Adrenal gland (tissue), 5 donors: ENCODE data around the gene TNFRSF19.

Experiments
- POLR2A ChIP-seq, 2 donors: fragments of 450-650 bp; IDR thresholded peaks; one replicate each; pipeline ENCODE4 v1.6.1; 2017; ENCODE audit warnings: antibody characterized with exemption in 2 of 2, mild to moderate bottlenecking in 2 of 2, moderate library complexity in 1 of 2
- TF ChIP-seq, protein P1 (sequence below), 6 experiments: fragments of 450-650 bp in 4 of 6; fragments of 200-600 bp in 2 of 6; sonication (generic) in 1 of 6; IDR thresholded peaks; 1 replicate in 5 of 6; 2 replicates in 1 of 6; pipeline versions ENCODE4 v1.5.1 to v1.8.0; 2016 to 2021; ENCODE audit warnings: antibody characterized with exemption in 6 of 6, mild to moderate bottlenecking in 2 of 6, moderate library complexity in 1 of 6
- donor health status: DM: no; HTN: no; CAD: no.

DNA sequence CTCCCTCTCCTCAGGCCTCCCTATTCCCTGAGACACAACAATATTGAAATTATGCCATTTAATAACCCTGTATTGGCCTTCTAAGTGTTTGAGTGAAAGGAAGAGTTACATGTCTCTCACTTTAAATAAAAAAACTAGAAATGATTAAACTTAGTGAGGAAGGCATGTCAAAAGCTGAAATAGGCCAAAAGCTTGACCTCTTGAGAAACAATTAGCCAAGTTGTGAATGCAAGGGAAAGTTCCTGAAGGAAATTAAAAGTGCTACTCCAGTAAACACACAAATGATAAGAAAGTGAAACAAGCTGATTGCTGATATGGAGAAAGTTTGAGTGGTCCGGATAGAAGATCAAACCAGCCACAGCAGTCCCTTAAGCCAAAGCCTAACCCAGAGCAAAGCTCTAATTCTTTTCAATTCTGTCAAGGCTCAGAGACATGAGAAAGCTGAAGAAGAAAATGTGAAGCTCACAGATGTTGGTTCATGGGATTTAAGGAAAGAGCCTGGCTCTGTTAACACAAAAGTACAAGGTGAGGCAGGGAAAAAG lies 127.6 kb downstream of the TNFRSF19 start:
- TF ChIP-seq, protein P1, sequence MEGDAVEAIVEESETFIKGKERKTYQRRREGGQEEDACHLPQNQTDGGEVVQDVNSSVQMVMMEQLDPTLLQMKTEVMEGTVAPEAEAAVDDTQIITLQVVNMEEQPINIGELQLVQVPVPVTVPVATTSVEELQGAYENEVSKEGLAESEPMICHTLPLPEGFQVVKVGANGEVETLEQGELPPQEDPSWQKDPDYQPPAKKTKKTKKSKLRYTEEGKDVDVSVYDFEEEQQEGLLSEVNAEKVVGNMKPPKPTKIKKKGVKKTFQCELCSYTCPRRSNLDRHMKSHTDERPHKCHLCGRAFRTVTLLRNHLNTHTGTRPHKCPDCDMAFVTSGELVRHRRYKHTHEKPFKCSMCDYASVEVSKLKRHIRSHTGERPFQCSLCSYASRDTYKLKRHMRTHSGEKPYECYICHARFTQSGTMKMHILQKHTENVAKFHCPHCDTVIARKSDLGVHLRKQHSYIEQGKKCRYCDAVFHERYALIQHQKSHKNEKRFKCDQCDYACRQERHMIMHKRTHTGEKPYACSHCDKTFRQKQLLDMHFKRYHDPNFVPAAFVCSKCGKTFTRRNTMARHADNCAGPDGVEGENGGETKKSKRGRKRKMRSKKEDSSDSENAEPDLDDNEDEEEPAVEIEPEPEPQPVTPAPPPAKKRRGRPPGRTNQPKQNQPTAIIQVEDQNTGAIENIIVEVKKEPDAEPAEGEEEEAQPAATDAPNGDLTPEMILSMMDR (IDR thresholded peaks at IDR 0.05), result no peak
- TF ChIP-seq POLR2A (IDR thresholded peaks at IDR 0.05), result no peak
